ENCODE data around the gene TMEM81. TPM values are rescaled to one million over a fixed set of nuclear protein-coding genes. Genes with fewer than 3 reads are reported as not detected.

TMEM81 gene, protein sequence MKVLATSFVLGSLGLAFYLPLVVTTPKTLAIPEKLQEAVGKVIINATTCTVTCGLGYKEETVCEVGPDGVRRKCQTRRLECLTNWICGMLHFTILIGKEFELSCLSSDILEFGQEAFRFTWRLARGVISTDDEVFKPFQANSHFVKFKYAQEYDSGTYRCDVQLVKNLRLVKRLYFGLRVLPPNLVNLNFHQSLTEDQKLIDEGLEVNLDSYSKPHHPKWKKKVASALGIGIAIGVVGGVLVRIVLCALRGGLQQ
- 1 to 10 TPM; 1.8 to 3.5 (median 2.5) TPM for total RNA-seq
- 2.1 TPM for total RNA-seq (2013)

DNA sequence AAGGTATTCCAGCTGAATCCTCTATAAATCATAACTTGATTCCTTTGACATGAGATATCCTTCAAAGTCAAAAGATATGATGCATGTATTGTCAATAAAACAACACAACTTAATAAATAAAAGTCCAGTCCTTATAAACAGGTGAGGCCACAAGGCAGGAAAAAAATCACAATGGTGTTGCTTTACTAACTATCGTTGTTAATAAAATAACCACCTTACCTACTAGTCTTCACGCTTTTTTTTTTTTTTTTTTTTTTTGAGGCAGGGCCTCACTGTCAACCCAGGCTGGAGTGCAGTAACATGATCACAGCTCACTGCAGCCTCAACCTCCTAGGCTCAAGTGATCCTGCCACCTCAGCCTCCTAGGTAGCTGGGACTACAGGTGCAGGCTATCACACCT lies at the start of gene TMEM81:
TSS of gene TMEM81 (minus strand) at position 101 of the 400 bp plus-strand sequence. CDS start 140 bp downstream, outside the sequence.
- no peaks in the 10 kb centered on the region for H3K27me3 ChIP-seq (ENCODE audit: control insufficient read depth, insufficient read depth, low read length)
- H3K27ac Mint-ChIP-seq: no peak within 1 kb of the TSS
- H3K27ac ChIP-seq (ENCODE audit: low read length): no peak within 1 kb of the TSS
- TF ChIP-seq, protein P1, sequence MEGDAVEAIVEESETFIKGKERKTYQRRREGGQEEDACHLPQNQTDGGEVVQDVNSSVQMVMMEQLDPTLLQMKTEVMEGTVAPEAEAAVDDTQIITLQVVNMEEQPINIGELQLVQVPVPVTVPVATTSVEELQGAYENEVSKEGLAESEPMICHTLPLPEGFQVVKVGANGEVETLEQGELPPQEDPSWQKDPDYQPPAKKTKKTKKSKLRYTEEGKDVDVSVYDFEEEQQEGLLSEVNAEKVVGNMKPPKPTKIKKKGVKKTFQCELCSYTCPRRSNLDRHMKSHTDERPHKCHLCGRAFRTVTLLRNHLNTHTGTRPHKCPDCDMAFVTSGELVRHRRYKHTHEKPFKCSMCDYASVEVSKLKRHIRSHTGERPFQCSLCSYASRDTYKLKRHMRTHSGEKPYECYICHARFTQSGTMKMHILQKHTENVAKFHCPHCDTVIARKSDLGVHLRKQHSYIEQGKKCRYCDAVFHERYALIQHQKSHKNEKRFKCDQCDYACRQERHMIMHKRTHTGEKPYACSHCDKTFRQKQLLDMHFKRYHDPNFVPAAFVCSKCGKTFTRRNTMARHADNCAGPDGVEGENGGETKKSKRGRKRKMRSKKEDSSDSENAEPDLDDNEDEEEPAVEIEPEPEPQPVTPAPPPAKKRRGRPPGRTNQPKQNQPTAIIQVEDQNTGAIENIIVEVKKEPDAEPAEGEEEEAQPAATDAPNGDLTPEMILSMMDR (IDR thresholded peaks at IDR 0.05): no peak
- no peak within 1 kb of the TSS for H3K4me3 ChIP-seq (ENCODE audit: low read length)
- H3K9me3 ChIP-seq (ENCODE audit: control insufficient read depth, insufficient read depth, low read length): no peaks in the 10 kb centered on the region
- H3K4me3 Mint-ChIP-seq: no peak within 1 kb of the TSS
- DNase-seq (no peak), ATAC-seq (no peak)
- H3K4me1 ChIP-seq (ENCODE audit: control insufficient read depth, insufficient read depth, low read length): no peaks in the 10 kb centered on the region
- peaks cover 4% of the 10 kb centered on the region in 2 donors for H3K4me1 Mint-ChIP-seq
- H3K9me3 Mint-ChIP-seq: no peaks in the 10 kb centered on the region
- no peaks in the 10 kb centered on the region for H3K27me3 Mint-ChIP-seq (ENCODE audit: low read depth in 2 of 2)
- 93% methylated on average over 2 of the region's 2 CpGs for WGBS (ENCODE audit: insufficient coverage)
- intact Hi-C loops (cut with micrococcal nuclease): no loop called here
- peaks cover 18% of the 10 kb centered on the region for H3K36me3 Mint-ChIP-seq
- H3K36me3 ChIP-seq (ENCODE audit: control insufficient read depth, insufficient read depth, low read length): peaks cover 31% of the 10 kb centered on the region

DNA sequence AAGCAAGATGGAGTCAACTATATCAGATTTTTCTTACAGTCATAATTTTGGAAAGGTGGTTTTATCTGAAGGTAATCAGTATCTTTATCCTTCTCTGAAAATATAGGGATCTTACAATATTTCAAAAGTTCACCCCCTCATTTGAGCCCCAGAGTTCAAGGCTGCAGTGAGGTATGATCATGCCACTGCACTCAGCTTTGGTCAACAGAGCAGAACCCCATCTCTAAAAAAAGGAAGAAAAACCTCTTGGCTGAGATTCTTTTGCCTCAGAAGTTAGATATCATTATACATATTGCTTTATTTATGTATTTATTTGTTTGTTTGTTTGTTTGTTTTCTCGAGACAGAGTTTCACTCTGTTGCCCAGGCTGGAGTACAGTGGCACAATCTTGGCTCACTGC lies 49.0 kb upstream of the TMEM81 start:
- WGBS (ENCODE audit: insufficient coverage): 81% methylated on average over 1 of the region's 1 CpG
- peaks cover 4% of the 10 kb centered on the region for H3K4me1 ChIP-seq (ENCODE audit: control insufficient read depth, insufficient read depth, low read length)
- Mint-ChIP-seq H3K9me3 (no peaks in the 10 kb centered on the region), H3K4me3 (no peak overlapping the region), H3K4me1 (no peaks in the 10 kb centered on the region), H3K27me3 (ENCODE audit: low read depth in 2 of 2) (no peaks in the 10 kb centered on the region), H3K27ac (no peak overlapping the region), H3K36me3 (no peaks in the 10 kb centered on the region)
- DNase-seq (no peak), ATAC-seq (no peak)
- no peak overlapping the region for H3K27ac ChIP-seq (ENCODE audit: low read length)
- H3K36me3 ChIP-seq (ENCODE audit: control insufficient read depth, insufficient read depth, low read length): no peaks in the 10 kb centered on the region
- H3K4me3 ChIP-seq (ENCODE audit: low read length): no peak overlapping the region
- H3K9me3 ChIP-seq (ENCODE audit: control insufficient read depth, insufficient read depth, low read length): no peaks in the 10 kb centered on the region
- intact Hi-C loops (cut with micrococcal nuclease): no loop called here
- TF ChIP-seq, protein P1 (IDR thresholded peaks at IDR 0.05): no peak
- no peaks in the 10 kb centered on the region for H3K27me3 ChIP-seq (ENCODE audit: control insufficient read depth, insufficient read depth, low read length)

DNA sequence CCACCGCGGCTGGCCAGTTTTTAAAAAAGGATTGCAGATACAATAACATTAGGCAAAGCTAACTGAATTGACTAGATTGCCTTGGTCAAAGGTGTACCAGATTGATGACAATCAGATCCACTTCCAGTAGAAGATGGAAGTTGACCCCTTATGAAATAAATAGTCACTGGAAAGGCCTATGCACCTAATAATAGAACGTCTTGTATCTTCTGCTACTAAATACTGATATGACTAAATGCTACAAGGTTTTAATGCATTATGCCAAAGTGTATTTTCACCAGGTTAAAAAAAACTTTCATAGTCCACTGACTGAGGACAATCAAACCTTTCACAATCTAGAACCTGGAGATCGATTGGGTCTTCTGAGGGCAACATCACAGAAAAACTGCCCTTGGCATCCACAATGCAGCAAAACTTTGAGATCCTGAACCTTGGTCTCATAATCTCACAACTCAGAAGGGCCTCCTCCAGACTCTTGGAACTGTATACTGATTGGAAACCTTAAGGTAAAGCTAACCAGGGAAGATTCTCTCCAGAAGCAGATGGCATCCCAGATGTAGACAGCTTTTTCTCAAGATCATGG lies 45.3 kb upstream of the TMEM81 start:
- ATAC-seq (no peak), DNase-seq (no peak)
- no peaks in the 10 kb centered on the region for H3K36me3 Mint-ChIP-seq
- H3K9me3 ChIP-seq (ENCODE audit: control insufficient read depth, insufficient read depth, low read length): no peaks in the 10 kb centered on the region
- H3K27ac Mint-ChIP-seq: no peak overlapping the region
- intact Hi-C loops (cut with micrococcal nuclease): no loop called here
- H3K36me3 ChIP-seq (ENCODE audit: control insufficient read depth, insufficient read depth, low read length): no peaks in the 10 kb centered on the region
- H3K4me3 Mint-ChIP-seq: no peak overlapping the region
- no peaks in the 10 kb centered on the region for H3K4me1 ChIP-seq (ENCODE audit: control insufficient read depth, insufficient read depth, low read length)
- TF ChIP-seq, protein P1 (IDR thresholded peaks at IDR 0.05): no peak
- H3K27me3 Mint-ChIP-seq (ENCODE audit: low read depth in 2 of 2): no peaks in the 10 kb centered on the region
- no peak overlapping the region for H3K27ac ChIP-seq (ENCODE audit: low read length)
- WGBS (ENCODE audit: insufficient coverage): 85% methylated on average over 4 of the region's 4 CpGs
- no peaks in the 10 kb centered on the region for H3K27me3 ChIP-seq (ENCODE audit: control insufficient read depth, insufficient read depth, low read length)
- H3K9me3 Mint-ChIP-seq: no peaks in the 10 kb centered on the region
- H3K4me3 ChIP-seq (ENCODE audit: low read length): no peak overlapping the region
- H3K4me1 Mint-ChIP-seq: no peaks in the 10 kb centered on the region
